ENCODE data around the gene RAD51D.
"Not testable (repeated sequence)": the region's sequence is repeated elsewhere in the genome, so short reads cannot be mapped to it uniquely, and the experiment has no call there.

The RAD51D gene

GRCh38 chr17:35068249-35068648, 51.4 kb downstream of the RAD51D start:
- DNase-seq (ENCODE audit: low read depth in 1 of 2, low spot score in 1 of 2), result no peak

DNA sequence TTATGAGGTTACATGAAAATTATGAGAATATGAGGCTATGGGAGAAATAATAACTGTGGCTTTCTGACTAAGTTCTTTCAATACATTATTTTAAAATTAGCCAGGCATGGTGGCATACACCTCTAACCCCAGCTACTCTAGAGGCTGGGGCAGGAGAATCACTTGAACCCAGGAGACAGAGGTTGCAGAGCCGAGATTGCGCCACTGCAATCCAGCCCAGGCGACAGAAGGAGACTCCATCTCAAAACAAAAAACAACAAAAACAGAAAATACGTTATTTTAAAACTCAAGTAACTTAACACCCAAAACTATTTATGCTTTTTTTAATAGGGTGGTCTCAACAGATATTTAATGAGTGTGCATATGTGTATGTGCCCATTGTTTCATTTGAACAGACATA, 53.8 kb downstream of the RAD51D start:
- DNase-seq (ENCODE audit: low read depth in 1 of 2, low spot score in 1 of 2), result no peak

DNA sequence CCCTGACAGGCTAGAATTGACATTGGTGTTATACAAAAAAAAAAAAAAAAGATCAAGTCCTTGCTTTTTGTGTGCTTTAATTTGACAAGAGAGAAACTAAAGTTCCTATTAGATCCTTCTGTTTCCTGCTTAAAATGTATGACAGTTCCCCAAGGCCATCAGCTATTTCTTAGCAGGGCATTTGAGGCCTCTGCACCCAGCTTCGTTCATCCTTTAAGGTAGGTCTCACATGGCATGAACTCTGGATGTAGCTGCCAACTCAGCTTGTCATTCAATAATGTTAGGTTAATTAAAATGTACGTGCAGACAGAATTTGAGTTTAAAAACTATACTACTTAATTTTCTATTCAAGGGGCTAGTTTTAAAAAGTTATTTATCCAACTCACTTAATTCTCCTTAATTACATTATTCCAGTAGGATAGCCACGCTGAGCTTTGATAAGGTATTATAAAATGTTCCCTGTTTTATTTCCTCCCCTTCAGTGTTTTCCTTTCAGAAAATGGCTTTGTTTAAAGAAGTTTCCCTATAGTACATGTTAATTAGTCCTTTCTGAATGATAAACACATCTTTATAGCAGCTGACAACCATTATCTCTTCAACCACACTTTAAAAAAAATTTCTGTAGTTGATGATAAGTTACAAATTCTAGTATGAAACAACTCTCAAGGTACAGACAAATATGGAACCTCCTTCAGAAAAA, 55.0 kb downstream of the RAD51D start:
- no peak for DNase-seq (ENCODE audit: low read depth in 1 of 2, low spot score in 1 of 2)

DNA sequence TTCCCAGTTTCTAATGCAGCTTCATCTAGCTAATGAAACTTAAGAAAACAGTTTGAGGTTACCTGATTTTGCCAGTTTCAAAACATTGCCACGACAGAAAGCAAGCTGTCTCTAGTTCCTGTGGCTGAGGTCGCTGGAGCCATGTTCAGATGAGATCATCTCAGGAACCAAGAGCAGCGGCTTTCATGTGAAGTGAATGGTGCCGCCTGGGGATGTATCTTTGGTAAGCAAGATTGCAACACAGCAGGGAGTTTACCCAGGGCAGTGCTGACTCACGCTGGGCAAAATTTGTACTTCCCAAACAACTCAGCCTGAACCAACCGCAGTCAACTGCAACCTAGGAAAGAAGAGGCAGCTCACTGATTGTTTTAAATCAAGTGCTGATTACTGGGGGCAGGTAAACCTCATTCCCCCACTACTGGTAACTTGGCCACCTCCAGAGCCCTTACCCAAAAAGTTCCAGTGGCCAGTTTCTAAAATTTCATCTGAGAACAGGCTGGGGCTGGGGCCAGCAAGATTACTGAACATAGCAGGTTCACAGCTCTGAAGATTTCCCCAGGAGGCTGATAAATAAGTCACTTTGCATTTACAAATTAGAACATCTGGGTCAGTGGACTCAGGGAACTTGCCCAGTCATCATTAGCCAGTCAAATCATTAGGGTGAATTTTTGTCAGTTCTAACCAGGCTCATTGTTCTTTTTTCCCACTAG, 56.0 kb downstream of the RAD51D start, which contains the start of gene RFFL:
TSS of gene RFFL (minus strand) at position 194 of the 710 bp plus-strand sequence. CDS start 37,154 bp downstream, outside the sequence.
- peak; percentile 59 to 88 for DNase-seq (ENCODE audit: low read depth in 1 of 2, low spot score in 1 of 2)

DNA sequence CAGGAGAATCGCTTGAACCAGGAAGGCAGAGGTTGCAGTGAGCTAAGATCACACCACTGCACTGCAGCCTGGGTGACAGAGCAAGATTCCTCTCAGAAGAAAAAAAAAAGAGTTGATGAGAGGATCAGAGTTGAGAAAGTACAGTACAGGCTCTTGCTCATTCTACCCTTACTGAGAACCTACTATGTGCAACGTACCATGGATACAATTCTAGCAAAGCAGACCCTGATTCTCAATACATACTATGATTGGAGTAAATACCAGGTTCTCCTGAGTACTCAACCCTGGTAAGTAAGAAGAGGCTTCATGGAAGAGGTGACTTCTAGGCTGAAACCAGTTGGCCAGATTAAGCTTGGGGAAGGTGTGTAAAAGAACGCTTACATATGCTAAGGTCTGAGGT, 57.4 kb downstream of the RAD51D start:
- no peak for DNase-seq (ENCODE audit: low read depth in 1 of 2, low spot score in 1 of 2)

DNA sequence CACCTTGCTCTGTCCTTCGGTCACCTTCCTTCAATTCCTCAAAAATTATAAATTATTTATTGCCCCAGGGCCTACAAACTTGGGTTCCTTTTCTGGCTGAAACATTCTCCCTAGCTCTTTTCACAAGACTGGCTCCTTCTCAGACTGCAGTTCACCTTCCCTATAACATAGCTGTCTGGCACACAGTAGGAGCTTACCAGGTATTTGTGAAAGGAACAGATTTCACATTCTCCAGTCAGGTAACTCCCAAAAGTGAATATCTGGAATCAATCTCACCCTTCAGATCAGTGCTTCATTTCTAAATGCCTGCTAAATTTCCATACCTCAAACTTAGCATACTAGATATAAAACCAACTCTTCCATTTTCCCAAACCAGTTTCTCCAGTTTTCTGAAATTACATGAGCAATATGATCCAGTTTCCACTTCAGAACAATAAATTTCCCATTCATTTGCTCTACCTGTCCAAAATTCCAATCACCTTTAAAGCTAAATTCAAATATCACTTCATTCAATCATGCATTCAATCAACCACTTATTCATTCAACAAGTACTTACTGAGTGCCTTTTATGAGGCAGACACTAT, 62.2 kb downstream of the RAD51D start:
- no peak for DNase-seq (ENCODE audit: low read depth in 1 of 2, low spot score in 1 of 2)

DNA sequence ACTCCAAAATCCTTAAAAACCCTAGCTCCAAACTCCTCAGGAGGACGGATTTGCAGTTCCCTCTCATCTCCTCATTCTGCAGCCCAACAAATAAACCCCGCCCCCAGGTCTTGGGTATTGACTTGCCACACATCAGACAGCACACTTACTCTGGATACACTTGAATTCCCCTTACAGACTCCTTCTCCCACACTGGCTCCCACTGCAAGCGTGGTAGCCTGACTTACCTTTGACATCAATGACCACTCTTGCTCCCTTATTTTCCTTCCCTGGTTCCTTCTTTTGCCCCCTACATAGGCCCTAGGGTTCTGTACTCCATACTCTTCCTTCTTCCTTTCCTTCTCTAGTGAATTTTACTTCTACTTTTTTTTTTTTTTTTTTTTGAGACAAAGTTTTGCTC, 63.6 kb downstream of the RAD51D start:
- no peak for DNase-seq (ENCODE audit: low read depth in 1 of 2, low spot score in 1 of 2)

DNA sequence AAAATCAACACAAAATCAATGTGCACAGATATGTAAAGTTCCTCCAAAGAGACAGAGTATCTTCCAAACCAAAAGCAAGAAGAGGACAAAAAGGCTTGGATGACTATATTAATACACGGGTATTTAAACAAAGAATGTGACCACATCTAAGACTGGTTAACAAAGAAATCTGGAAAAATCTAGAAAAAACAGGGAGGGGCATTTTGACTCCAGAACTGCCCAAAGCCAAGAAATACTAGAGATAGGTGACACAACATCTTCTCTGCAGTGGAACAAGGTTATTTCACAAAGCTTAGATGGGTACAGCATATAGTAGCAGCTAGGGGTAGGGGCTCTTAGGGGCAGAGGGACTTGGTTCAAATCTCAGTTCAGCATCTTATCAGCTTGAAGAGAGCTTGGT, 66.5 kb downstream of the RAD51D start:
- no peak for DNase-seq (ENCODE audit: low read depth in 1 of 2, low spot score in 1 of 2)

DNA sequence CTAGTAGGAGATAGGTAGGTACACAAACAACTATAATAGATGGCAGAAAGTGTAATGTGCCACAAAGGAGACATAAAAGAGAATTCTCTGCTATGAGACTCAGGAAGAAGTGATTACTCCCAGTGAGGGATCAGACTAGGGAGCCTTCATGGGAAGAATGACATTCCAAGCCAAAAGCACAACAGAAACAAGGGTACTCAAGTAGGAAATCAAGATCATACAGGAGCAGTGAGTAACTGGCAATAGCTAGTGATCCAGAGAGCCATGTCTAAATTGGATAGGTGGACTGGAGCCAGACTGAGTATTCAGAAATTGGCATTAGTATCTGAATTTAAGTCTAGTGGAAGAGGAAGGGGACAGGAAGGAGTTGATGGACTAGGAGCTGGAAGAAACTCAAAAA, 66.9 kb downstream of the RAD51D start:
- no peak for DNase-seq (ENCODE audit: low read depth in 1 of 2, low spot score in 1 of 2)

DNA sequence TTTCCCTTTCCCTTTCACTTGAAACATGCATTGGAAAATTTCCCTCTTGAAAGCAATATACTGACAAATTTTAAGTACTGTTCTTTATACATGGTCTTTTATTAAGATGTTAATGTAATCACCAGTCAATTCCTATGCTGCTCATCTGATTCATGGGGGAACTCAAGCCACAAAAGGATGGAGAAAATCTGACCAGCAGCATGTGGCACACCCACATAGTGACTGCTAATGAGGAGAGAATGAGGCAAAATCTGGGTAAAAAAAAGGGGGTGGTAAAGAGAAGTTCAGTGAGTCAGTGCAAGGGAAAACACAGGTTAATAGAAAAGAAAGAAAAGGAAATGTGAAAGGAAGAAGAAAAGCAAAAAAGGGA, 67.4 kb downstream of the RAD51D start:
- DNase-seq (ENCODE audit: low read depth in 1 of 2, low spot score in 1 of 2), result no peak

- DNase-seq (ENCODE audit: low read depth in 1 of 2, low spot score in 1 of 2), result no peak
Observed at GRCh38 chr17:35051579-35052240, 68.0 kb downstream of the RAD51D start.

- DNase-seq (ENCODE audit: low read depth in 1 of 2, low spot score in 1 of 2), result peak in 1 of 2 donors; percentile 20
Observed at GRCh38 chr17:35051183-35051578, 68.5 kb downstream of the RAD51D start.

DNA sequence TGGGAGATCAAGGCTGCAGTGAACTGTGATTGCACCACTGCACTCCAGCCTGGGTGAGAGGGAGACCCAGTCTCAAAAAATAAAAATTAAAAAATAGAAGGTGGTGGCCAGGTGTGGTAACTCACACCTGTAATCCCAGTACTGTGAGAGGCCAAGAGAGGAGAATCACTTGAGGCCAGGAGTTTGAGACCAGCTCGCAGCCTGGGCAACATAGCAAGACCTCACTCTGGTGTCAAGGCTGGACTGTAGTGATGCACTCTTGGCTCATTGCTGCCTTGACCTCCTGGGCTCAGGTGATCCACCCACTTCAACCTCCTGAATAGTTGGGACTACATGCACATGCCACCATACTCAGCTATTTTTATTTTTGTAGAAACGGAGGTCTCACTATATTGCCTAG, 69.5 kb downstream of the RAD51D start:
- DNase-seq (ENCODE audit: low read depth in 1 of 2, low spot score in 1 of 2), result no peak

- no peak for DNase-seq (ENCODE audit: low read depth in 1 of 2, low spot score in 1 of 2)
Observed at GRCh38 chr17:35048685-35049379, 70.8 kb downstream of the RAD51D start.

DNA sequence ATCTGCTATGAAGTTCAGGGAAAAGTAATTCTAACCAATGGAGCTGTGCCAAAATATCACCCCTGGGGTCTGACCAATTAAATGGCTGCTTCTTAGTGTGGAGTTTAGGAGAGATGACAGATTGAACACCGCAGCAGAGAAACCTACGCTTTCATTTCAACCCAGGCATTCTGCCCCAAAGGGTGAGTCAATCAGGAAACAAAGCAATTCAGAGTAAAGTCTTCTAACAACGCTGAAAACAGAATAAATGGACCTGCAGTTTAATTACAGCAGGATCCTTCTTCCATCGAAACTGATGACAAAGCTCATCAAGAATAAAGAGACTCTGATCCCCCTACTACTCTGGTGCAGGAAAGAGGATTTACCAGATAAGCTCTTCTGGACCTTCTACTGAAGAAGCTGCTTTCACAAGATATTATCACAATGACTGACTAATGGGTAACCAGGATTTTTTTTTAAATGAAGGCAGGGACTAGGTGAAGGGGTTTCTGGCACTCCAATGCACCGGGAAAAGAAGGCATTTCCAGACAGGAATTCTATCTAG, 72.8 kb downstream of the RAD51D start:
- DNase-seq (ENCODE audit: low read depth in 1 of 2, low spot score in 1 of 2), result peak in 1 of 2 donors; percentile 77

DNA sequence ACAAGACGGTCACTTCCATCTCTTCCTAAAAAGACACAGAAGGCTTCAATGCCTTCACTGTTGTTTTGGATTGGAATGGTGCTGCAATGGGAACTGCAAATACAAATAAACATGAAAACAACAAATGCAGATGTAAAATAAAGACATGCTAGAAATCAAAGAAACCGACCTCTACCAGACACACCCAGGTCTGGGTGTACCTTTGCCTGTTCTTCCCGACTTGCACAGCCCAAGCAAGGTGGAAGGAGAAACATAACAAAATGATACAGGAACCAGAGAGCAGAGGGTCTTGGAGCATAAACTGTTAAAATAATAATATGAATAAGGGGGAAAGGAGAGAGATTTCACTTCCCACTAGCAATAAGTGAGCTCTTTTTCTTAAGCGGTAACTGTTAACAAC, 73.4 kb downstream of the RAD51D start:
- DNase-seq (ENCODE audit: low read depth in 1 of 2, low spot score in 1 of 2), result no peak

DNA sequence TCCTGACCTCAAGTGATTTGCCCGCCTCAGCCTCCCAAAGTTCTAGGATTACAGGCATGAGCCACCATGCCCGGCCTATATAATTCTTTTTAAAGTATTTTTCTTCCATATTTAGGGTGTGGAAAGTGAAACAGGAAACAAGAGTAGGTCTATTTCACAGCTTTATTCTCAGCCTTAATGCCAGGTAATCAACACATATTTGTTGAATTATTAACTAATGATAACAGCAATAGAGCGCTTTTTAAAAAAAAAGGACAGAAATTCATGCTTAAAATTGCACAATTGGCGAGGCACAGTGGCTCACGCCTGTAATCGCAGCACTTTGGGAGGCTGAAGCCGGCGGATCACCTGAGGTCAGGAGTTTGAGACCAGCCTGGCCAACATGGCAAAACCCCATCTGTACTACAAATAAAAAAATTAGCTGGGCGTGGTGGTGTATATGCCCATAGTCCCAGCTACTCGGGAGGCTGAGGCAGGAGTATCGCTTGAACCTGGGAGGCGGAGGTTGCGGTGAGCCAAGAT, 74.1 kb downstream of the RAD51D start:
- not testable (repeated sequence) for DNase-seq (ENCODE audit: low read depth in 1 of 2, low spot score in 1 of 2)

GRCh38 chr17:35044181-35044580, 75.5 kb downstream of the RAD51D start:
- DNase-seq (ENCODE audit: low read depth in 1 of 2, low spot score in 1 of 2), result no peak
